Fibroblast of the conjunctiva (primary cell): ENCODE data around the gene BASP1.
"Not testable (repeated sequence)": the region's sequence is repeated elsewhere in the genome, so short reads cannot be mapped to it uniquely, and the experiment has no call there.

Experiments used
- DNase-seq: peaks from one replicate; pipeline ENCODE4 v3.0.0-alpha.2; 2010; ENCODE audit warnings: low read depth

The BASP1 gene

GRCh38 chr5:17191574-17191973 lies 25.9 kb upstream of the BASP1 start:
- not testable (repeated sequence) for DNase-seq

GRCh38 chr5:17192191-17192590 lies 25.2 kb upstream of the BASP1 start:
- no peak for DNase-seq

- DNase-seq = no peak
Observed at GRCh38 chr5:17196024-17196423, 21.4 kb upstream of the BASP1 start.

GRCh38 chr5:17196697-17197096 lies 20.7 kb upstream of the BASP1 start:
- DNase-seq = no peak

DNA sequence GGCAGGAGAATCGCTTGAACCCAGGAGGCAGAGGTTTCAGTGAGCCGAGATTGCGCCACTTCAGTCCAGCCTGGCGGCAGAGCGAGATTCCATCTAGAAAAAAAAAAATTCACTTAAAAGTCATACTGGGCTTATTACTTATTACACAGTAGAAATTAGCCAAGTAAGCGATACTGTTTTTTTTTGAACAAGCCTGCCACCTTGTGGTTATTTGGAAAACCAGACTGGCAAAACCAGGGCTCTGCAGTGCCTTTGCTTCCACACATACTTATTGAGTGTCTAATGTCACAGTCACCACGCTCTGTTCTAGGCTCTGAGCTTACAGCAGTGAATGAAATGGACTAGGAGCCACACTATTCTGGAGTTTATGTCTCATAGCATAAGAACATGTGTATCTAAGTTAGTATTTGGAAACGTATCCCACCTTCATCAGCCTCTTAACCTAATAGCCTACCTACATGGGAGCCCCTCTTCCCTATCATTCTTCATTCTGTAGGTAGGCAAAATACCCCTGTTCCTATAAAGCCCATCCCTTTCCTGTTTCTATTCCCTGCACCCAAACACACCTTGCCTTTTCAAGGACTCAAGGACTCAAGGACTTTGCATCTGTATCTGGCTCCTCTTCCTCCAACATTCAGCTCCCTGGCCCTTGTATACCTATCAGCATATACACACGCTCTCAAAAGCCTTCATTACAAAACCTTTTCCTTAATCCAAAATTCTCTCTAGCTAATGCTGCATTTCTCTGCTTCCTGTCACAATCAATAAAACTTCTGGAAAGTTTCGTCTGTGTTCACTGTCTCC lies 13.9 kb upstream of the BASP1 start:
- no peak for DNase-seq

GRCh38 chr5:17204133-17204489 lies 13.3 kb upstream of the BASP1 start:
- DNase-seq = no peak

DNA sequence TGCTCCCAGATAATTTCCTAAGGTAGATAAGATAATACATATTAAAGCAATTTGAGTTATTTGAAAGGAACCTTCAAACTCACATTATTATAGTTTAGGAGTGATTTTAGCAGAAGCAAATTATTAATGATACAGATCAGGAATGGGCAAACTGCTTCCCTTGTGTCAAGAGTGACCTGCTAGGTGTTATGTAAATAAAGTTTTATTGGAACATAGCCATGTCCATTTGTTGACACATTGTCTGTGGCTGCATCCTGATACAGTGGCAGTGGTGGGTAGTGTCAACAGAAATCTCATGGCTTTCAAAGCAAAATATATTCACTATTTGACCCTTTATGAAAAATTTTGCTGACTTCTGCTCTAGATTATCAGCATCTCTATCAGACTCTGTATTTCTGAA lies 11.4 kb upstream of the BASP1 start:
- no peak for DNase-seq

GRCh38 chr5:17212191-17212590 lies 5.2 kb upstream of the BASP1 start:
- DNase-seq = no peak

GRCh38 chr5:17212996-17213395 lies 4.4 kb upstream of the BASP1 start:
- no peak for DNase-seq

- DNase-seq = no peak
Observed at GRCh38 chr5:17213938-17214337, 3.5 kb upstream of the BASP1 start.

GRCh38 chr5:17214893-17215292 lies 2.5 kb upstream of the BASP1 start:
- no peak for DNase-seq

- DNase-seq = no peak
Observed at GRCh38 chr5:17215361-17215760, 2.1 kb upstream of the BASP1 start.

DNA sequence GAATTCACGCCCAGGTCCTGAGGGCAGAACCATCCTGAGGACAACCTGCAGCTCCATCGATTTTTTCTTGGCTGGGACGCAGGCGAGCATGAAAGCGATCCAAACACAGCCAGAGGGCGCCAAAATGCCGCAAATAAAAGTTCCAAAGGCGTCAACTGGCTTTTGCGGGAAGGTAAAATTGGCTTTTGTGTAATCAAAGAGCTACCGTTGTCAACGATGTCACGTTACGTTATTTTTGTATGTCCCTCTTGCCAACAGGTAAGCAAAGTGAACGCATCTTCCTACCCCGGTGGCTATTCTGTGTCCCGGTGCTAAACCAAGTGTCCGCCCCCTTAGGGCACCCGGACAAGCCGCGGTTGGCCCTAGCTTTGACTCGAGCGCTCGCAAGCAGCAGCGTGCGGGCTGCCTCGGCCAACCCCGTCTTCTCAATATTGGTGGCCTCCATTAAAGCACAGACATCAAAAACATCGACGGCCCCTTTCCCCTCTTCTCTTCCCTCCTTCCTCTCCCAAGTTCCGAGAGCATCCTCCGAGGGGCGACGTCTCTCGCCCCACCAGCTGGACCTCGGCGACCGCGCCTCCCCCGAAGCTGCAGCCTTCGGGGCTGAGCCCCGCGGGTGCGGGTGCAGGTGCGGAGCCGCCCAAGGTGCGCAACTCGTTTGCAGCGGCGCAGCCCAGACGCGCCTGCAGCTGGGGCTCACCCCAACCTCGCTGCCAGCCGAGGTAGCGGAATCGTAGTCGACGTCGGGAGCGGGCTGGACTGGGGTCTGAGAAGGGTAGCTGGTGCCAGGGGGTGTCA lies 1.1 kb upstream of the BASP1 start:
- no peak for DNase-seq

- no peak for DNase-seq
Observed at GRCh38 chr5:17216974-17217492, 398 bp upstream of the BASP1 start.

- no peak for DNase-seq
Observed at GRCh38 chr5:17218353-17219005, 1.0 kb downstream of the BASP1 start.

DNA sequence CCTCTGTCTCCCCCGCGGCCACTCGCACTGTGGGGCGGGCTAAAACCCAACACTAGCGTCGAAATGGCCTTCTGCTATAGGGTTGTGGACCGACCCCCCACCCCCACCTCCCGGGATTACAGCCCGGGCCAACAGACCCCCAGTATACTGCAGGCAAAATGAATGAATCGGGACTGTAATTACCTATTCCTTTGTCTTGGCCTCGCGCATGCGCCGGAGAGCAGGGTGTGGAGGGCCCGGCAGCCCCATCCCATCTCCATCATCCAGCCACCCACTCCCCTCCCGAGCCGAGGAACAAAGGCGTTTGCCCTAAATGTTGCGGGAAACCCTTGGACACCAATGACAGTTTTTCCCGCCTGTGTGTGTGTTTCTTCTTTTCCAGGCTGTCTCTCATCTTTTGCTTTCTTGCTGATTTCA lies 1.6 kb downstream of the BASP1 start:
- DNase-seq = no peak

DNA sequence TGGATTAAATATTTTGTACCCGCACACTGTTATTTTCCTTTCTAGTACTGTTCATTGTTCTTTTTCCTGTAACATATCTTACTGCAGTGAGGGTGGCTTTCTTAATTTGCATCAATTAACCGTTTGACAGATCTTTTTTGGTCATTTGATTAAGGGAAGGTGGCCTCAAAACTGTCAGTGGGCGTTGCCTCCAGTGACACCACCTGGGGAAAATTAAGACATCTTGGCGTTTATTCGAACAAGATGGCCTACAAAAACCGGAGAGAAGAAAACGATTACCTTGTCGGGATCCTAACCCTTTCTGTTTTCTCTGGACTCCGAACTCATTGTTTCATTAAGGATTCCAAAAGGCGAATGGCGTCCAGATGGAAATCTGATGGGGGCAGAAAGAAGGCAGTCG lies 2.0 kb downstream of the BASP1 start:
- no peak for DNase-seq

- no peak for DNase-seq
Observed at GRCh38 chr5:17219992-17220391, 2.6 kb downstream of the BASP1 start.

DNA sequence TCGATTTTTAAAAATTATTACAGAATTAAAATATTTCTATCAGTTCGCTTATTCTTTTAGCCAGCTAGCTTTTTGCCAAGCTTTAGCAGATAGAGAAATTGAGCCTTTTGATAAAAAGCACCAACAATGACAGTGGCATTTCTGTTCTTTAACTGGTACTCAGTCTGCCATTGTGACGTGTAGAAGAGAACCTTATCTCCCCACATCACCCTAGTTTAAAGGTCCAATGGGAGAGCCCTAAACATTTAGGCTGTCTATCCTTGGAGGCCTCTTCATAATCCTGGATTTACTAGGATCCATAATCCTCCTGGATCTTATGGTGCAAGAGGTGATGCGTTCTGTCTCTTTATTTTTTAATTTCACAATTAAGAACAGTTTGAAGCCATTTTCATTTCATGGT lies 3.0 kb downstream of the BASP1 start:
- no peak for DNase-seq

DNA sequence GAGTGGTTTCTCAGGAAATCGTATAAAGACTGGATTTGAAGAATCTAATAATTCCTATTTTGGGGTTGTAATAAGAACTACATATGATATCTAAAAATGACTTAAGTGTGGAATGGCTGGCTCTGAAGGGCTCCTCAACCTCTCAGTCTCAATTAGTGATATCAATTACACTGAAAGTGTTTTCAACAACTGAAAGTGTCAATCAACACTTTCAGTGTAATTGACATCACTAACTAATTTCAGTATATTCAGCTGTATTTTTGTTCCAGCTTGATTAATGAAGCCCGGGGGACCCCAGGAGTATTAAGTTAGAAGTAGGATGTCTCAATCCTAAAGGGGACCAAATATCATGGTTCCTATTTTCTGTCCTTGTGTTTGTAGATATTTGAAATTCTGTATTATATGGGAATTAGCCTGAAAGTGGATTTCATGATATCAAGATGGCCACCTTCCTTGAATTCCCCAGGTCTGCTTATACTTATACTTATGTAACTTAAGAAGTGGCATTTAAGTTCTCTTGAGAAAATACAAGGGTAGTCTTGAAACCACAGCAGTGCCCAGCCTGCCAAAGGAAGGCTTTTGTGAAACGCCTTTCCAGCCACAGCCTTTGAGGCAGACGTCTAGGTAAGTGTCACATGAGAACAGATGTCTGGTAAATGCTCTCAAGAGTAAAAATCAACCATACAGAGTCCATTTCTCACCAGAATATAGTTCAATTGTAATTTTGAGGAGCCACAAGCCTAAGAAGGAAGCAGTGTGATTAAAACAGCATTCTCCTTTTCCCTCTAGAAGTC lies 4.6 kb downstream of the BASP1 start:
- DNase-seq = no peak

DNA sequence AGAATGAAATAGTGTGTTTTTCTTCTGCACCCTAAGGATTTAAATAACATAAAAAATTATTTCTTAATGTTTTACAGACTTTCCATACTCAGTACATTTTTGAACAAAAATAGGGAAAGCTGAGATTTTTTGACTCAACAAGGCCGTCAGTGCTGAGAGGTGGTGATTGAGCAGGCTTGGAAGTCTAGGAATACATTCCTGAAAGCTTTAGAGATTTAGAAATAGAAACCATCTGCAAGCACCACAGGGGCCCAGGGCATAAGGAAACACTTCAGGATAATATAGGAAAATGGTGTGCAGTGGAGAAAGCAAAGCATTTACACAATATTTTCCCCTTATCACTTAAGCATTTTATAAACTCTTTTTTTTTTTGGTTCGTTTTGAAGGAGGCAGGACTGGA lies 5.2 kb downstream of the BASP1 start:
- DNase-seq = no peak
